Subcutaneous adipose tissue (tissue), 4 donors: ENCODE results near the gene DIPK1B. TPM values are rescaled to one million over a fixed set of nuclear protein-coding genes. Genes with fewer than 3 reads are reported as not detected.

Experiments used
- total RNA-seq, 4 donors: library from RNA; depleted of rRNA; stranded (reverse); fragments of >200 nt; gene quantifications; one replicate each; pipeline ENCODE4 v1.1.0, GENCODE V29; 2016
- TF ChIP-seq, protein P1 (sequence below): fragments of 450-650 bp; IDR thresholded peaks from one replicate; pipeline ENCODE4 v1.5.1; 2016; ENCODE audit warnings: low read depth, mild to moderate bottlenecking, control low read depth, antibody characterized with exemption, moderate library complexity

Gene DIPK1B
- total RNA-seq, 4 donors from 2014 or later = 1.9 to 7.9 (median 5.6) TPM

DNA sequence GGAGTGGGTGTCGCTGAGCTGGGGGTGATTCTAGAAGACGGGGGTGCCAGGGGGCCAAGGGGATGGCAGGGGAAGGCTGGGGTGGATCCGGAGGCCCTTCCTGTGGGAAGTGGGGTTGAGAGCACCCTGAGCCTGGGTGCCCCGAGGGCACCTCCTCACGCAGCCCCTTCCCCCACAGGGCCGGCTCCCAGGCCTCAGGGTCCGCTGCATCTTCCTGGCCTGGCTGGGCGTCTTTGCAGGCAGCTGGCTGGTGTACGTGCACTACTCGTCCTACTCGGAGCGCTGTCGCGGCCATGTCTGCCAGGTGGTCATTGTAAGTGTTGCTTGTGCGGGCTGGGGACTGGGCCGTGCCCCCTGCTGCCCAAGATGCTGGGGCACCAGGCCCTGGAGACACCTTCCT lies 5.0 kb downstream of the DIPK1B start:
- TF ChIP-seq, protein P1, sequence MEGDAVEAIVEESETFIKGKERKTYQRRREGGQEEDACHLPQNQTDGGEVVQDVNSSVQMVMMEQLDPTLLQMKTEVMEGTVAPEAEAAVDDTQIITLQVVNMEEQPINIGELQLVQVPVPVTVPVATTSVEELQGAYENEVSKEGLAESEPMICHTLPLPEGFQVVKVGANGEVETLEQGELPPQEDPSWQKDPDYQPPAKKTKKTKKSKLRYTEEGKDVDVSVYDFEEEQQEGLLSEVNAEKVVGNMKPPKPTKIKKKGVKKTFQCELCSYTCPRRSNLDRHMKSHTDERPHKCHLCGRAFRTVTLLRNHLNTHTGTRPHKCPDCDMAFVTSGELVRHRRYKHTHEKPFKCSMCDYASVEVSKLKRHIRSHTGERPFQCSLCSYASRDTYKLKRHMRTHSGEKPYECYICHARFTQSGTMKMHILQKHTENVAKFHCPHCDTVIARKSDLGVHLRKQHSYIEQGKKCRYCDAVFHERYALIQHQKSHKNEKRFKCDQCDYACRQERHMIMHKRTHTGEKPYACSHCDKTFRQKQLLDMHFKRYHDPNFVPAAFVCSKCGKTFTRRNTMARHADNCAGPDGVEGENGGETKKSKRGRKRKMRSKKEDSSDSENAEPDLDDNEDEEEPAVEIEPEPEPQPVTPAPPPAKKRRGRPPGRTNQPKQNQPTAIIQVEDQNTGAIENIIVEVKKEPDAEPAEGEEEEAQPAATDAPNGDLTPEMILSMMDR = no peak

DNA sequence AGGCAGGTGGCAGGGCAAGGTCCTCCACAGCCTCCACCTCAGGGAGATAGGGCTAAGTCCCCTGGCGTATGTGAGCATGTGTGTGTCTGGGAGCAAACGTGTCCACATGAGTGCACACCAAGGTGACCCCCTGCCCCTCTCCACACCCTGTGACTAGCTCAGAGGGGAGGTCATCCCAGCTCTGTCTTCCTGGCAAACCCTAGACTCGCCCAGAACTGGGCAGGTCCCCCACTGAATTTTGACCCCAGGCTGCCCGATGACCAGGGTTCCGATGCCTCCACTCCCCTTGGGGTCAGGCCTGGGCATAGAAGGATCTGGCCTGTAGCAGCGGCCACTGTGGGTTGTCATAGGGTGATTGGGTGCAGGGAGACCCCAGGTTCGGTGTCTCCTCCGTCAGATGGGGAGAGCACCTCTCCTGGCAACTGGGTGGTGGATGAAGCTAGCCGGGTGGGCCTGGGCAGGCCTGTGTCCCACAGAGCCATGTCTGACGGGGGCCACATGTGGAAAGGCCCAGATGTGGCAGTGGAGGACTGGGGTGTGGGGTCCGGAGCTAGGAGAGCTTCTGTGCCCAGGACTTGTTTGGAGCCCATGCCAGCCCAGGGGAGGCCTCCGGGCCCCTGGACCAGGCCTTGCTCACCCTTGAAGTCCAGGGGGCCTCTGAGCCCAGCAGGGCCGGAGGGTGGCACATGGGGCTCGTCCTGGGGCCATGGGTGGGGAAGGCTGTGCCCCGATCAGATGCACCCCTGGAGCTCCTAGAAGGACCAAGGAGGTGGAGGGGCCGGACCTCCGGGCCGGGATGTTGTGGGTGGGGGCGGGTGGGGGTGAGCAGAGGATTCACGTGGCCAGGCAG lies 6.2 kb downstream of the DIPK1B start:
- TF ChIP-seq, protein P1 = no peak

DNA sequence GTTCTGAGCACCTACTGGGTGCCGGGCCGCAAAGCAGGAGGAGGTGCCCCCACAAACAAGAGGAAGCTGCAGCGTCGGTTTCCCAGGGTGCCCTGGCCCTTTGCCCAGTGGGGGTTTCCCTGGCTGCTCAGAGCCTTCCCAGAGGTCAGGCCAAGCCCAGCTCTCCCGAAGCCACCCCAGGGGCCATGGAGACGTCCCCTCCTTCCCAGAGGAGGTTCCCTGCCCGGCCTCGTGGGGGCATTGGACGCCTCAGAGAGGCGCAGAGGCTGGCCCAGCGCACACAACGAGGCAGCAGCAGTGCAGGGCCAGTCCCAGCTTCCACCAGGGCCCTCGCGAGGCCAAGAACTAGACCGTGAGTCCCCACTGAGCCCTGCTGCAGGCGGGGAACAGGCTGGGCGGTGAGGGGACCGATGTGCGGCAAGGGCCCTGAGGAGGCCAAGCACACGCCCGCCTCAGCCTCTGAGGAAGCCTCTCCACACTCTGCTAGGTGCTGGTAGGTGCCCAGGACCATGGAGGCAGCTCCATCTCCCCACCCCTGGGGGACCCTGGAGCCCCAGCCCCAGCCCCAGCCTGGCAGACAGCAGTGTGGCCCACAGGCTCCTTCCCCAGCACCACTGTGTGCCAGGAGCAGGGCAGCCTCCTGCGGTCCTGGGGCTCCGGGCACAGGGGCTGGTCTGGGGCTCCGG lies 7.0 kb downstream of the DIPK1B start:
- TF ChIP-seq, protein P1 = no peak

DNA sequence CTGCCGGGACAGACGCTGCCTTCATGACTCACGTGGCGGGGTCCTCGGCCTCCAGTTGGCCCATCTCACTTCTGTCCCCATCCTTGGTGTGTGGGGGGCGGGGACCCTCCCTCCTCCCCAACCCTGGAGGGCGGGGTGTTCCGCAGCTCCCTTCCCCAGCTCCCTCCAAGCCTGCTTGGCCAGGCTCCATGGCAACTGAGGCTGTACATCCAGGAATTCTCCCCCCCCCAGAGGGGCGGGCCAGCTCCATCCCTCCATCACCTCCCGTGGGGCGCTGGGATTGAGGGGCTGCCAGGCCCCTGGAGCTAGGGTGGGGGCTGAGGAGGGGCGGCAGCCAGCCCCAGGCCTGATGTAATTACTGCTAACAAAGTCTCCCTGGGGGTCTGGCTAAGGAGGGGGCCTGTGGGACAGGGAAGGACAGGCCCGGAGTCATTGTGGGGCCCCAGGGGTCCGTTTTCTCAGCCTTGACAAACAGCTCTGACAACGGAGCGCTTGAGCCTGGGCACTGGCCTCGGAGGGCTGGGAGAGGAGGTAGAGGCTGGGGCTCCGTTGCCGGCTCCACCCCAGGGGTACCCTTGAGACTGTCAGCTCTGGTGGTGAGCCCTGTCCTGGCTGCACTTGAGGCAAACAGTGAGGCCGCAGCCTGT lies 8.0 kb downstream of the DIPK1B start:
- TF ChIP-seq, protein P1 = no peak

DNA sequence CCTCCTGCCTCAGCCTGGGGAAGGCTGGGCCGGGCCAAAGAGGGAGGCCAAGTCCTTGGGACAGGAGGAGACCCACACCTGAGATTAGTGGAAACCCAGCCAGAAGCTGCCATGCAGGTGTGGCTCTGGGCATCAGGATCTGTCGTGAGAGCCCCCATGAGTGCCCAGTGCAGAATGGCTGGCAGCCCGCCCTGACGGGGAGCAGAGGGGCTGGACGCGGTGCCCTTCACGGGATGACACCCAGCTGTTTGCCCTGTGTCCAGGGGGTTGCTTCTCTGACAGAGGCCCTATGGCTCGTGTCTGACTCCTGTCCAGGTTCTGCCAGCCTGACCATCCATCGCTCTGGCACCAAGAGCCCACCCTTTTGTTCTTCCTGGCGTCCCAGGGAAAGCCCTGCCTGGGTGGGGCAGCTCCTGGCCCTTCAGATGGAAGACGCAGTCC lies 8.5 kb downstream of the DIPK1B start:
- TF ChIP-seq, protein P1 = no peak

DNA sequence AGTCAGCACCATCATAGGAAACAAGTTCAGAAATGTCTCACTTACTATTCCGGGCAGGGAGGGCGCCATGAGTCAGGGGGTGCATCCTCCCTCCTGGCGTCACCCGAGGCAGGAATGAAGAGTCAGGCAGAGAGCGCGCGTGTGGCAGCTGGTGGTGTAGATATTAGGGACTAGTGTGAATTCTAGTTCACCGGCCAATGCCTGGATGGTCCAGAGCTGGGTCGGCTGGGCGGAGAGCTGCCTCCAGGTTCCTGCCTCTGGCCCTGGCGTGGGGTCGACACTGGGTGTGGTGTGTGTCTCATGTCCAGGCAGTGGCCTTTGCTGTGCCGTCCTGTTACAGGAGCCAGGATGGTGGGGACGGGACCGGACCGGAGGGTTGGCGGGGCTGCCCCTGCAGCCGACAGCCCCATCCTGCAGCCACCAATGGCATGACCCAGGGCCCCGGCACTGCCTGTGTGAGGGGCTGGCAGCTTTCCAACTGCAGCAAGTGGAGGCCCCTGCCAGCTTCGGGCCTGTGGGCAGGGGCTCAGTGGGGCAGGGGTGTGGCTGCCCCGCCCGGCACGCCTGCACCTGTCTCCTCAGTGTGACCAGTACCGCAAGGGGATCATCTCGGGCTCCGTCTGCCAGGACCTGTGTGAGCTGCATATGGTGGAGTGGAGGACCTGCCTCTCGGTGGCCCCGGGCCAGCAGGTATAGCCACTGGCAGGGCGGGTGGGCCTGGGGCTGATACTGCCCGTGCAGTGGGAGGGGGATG lies 9.1 kb downstream of the DIPK1B start:
- TF ChIP-seq, protein P1 = no peak
